NCI-H1105 treated with DMSO at 0.1 percent for 48 hours (cell line): ENCODE data around the gene ARHGEF37.
"Not testable (repeated sequence)": the region's sequence is repeated elsewhere in the genome, so short reads cannot be mapped to it uniquely, and the experiment has no call there.

ENCODE experiments used
- DNase-seq: peaks from one replicate; lab custom pipeline; 2025; lab: John Stamatoyannopoulos, UW

ARHGEF37 gene

DNA sequence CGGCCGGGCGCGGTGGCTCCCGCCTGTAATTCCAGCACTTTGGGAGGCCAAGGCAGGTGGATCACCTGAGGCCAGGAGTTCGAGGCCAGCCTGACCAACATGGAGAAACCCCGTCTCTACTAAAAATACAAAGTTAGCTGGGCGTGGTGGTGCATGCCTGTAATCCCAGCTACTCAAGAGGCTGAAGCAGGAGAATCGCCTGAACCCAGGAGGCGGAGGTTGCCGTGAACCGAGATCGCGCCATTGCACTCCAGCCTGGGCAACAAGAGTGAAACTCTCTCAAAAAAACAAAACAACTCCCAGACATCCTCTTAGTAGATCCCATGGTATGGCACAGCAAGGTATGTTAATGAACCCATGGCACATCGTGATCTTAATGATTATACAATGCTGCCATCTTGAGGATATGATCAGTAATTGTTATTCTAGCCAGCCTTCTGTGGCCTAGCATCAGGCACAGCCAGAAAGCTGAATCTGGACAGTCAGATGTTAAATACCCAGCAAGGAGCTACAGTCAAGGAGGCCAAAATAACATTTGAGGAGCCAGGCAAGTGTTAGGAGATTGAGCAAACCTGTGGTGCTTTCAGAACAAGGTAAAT, 16.7 kb upstream of the ARHGEF37 start:
- peak; percentile 43 for DNase-seq

GRCh38 chr5:149567226-149567625, 14.1 kb upstream of the ARHGEF37 start:
- DNase-seq: no peak

DNA sequence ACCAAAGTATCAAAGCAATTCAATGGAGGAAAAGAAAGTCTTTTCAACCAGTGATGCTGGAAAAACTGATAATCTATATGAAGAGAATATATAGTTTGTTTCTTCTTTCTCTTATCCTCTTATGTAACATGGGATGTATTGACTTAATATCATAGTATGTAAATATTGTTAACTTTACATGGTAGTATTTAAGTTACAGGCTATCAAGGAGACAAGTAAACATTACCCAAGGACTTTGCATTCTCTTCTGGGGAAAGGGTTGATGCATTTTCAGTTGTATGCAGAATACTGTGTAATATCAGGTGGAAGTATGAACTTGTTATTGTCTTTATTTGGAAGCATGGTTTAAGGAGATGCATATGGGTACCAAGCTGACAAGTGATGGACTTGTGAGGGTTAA, 9.1 kb upstream of the ARHGEF37 start:
- DNase-seq: no peak

GRCh38 chr5:149572576-149573231, 8.6 kb upstream of the ARHGEF37 start:
- DNase-seq: no peak

- no peak for DNase-seq
These were observed 6.2 kb upstream of the ARHGEF37 start for GRCh38 chr5:149575131-149575530.

DNA sequence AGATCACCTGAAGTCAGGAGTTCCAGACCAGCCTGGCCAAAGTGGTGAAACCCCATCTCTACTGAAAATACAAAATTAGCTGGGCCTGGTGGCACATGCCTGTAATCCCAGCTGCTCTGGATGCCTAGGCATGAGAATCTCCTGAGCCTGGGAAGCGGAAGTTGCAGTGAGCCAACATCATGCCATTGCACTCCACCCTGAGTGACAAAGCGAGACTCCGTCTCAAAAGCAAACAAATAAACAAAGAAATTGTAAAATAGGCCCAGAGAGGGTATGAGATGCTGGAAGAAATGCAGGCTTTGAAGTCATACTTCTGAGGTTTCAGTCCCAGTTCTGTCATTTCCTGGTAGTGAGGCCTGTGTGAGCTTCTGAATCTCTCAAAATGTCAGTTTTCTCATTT, 5.3 kb upstream of the ARHGEF37 start:
- DNase-seq: no peak

DNA sequence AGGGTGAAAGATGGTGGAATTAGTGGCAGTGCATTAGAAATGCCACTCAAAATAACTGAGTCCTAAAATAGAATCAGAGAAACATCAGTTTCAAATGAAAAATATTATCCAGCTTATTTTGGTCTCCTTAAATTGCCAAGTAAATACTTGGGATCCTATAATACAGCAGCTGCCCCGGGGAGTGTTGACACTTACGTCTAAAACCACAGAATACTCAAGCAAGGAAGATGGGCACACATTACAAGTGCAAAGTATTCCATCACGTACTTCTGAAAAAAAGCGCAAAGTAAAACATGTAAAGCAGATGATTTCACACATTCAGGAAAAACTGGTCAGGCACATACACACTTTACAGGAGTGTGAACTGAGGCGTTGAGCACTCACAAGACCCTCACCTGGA, 2.4 kb upstream of the ARHGEF37 start:
- DNase-seq: no peak

- DNase-seq: no peak
These were observed 498 bp upstream of the ARHGEF37 start for GRCh38 chr5:149580808-149581191.

GRCh38 chr5:149581931-149582768, 852 bp downstream of the ARHGEF37 start:
- no peak for DNase-seq

DNA sequence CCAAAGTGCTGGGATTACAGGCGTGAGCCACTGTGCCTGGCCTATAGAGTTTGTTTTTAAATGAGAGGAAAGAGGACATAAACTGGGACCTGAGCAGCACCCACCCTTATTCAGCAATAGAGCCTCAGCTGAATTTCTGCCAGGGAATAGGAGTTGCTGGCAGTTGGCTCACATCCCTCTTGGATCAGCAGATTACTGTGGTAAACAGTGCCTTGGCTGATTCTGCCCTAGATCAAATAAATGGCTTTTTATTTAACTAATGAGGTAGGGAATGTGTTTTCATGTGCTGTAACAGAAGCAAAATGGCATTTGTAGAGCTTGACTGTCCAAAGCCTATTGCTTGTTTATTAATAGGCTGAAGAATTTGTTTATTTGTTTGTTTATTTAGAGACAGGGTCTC, 2.1 kb downstream of the ARHGEF37 start:
- DNase-seq: peak; percentile 62

DNA sequence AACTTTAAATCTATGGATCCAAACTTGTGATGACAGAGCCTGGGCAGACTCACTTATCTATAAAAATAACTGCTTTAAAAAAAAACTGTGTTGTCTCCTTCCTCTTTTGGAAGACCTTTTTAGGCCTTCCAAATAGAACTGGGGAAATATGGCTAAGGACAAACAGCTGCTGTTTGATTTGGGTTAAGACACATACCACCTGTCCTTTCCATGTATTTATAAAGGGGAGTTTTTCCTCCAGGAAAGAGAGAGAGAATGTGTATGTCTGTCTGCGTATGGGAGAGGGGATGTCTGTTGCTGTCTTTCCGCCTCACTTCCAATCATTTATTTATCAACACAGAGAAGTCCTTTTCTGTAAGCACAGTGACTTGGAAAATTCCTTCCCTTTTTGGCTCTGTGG, 2.8 kb downstream of the ARHGEF37 start:
- no peak for DNase-seq

DNA sequence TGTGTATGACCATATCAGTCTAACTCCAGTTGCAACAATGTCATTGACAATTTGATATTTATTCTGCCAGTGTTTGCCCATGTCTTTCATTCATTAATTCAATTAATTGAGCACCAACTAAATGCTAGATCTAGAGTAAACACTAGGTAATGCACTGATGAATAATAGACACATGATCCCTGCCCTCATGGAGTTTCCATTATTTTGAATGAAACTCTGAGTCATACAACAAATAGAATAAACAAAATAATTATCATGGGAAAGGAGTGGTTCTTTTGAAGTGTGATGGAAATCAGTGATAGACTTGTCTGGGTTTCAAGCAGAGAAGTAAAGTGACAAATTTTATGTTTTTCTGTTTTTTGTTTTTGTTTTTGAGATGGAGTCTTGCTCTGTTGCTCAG, 4.6 kb downstream of the ARHGEF37 start:
- no peak for DNase-seq

- DNase-seq: no peak
These were observed 5.5 kb downstream of the ARHGEF37 start for GRCh38 chr5:149586708-149587318.

- no peak for DNase-seq
These were observed 7.6 kb downstream of the ARHGEF37 start for GRCh38 chr5:149588936-149589335.

DNA sequence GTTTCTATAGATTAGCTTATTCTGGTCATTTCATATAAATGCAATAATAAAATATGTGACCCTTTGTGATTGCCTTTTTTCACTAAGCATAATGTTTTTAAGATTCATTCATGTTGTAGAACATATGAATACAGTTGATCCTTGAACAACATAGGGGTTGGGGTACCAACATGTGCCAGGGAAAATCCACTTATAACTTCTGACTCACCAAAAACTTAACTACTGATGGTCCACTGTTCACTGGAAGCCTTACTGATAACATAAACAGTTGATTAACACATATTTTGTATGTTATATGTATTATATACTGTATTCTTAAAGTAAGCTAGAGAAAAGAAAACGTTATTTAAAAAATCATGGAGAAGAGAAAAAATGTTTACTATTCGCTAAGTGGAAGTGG, 12.1 kb downstream of the ARHGEF37 start:
- DNase-seq: no peak

DNA sequence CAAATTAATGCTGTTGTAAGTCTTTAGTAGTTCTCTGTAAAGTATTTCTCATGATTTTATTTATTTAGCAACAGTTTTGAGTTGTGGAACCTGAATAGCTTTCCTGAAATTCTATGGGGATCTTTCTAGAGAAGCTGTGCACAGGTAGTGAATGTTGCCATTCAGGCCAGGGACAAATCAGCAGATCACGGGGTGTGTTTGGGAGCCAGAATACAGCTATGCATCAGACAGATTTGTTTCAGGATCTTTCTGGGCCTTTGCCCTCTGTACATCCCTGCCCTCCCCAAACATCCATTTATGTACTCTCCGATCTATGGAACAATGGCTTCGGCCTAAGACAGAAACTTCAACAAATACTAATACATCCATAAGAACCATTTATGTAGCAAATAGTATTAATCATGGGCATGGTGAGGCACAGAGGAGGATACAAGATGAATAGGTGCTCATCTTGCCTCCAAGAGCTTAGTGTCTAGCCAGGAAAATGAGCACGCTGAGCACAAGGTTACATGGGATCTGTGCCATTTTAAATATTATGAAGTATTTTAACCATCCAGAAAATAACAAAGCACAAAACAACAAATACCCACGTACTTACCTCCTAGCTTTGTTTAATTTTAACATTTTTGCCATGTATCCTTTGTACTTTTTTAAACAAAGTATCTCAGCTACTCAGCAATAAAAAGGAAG, 13.1 kb downstream of the ARHGEF37 start:
- DNase-seq: no peak

DNA sequence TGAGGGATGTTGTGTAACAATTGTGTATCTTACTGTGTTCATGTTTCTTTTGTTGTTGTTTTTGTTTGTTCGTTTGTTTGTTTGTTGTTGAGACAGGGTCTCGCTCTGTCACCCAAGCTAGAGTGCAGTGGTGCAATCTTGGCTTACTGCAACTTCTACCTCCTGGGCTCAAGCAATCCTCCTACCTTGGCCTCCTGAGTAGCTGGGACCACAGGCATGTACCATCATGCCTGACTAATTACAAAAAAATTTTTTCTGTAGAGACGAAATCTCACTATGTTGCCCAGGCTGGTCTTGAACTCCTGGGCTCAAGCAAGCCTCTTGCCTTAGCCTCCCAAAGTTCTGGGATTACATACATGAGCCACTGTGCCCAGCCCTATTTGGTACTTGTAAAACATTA, 13.8 kb downstream of the ARHGEF37 start:
- DNase-seq: not testable (repeated sequence)

DNA sequence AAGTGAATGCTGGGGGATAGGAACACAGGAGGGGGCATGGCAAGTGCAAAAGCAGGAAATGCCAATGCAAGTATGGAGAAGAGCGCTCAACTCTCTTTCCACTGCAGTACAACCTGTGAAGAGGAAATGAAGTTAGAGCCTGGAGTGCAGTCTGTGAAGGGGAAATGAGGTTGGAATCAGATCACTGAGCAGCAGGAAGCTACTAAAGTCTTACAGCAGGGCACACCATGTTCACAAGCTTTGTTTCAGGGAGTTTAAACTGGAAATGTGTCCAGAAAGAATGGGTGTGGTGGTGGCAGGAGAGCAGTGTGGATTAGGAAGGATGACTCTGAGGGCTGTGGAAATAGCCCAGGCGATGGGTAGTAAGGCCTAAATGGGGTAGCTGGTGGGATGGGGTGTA, 15.4 kb downstream of the ARHGEF37 start:
- DNase-seq: no peak

DNA sequence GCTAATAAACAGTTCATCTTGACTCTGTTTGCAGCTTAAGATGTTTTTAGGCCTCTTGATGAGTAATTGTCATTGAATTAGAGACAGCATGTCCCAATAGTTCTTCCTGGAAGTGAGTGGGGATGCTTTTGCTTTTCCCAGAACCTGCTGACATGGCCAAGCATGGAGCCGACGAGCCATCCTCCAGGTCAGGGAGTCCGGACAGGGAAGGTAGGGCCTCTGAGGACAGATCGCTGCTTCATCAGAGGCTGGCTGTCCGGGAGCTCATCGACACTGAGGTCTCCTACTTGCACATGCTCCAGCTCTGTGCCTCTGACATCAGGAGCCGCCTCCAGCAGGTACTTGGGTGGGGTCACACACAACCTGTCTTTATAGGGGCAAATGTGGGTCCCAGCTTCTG, 16.3 kb downstream of the ARHGEF37 start:
- DNase-seq: no peak

GRCh38 chr5:149598234-149598633, 16.9 kb downstream of the ARHGEF37 start:
- not testable (repeated sequence) for DNase-seq

GRCh38 chr5:149598966-149599365, 17.7 kb downstream of the ARHGEF37 start:
- no peak for DNase-seq

- no peak for DNase-seq
These were observed 18.1 kb downstream of the ARHGEF37 start for GRCh38 chr5:149599375-149599774.
